Sigmoid colon (tissue), 7 donors: ENCODE data around the gene LAMB1. TPM values are rescaled to one million over a fixed set of nuclear protein-coding genes. Genes with fewer than 3 reads are reported as not detected.
"Not testable (repeated sequence)": the region's sequence is repeated elsewhere in the genome, so short reads cannot be mapped to it uniquely, and the experiment has no call there.

Source experiments
- DNase-seq: peaks from one replicate; pipeline ENCODE4 v3.0.0-alpha.2; 2019
- H3K27ac ChIP-seq, 4 donors: fragments of 200-600 bp; sonication (generic); one replicate each; pipeline ENCODE4 v1.5.1; 2016 to 2019; ENCODE audit warnings: mild to moderate bottlenecking in 1 of 4
- H3K27me3 ChIP-seq, 3 donors: fragments of 200-600 bp; sonication (generic); one replicate each; pipeline ENCODE4 v1.5.1; 2019; ENCODE audit warnings: mild to moderate bottlenecking in 1 of 3
- H3K36me3 ChIP-seq, 4 donors: fragments of 200-600 bp; sonication (generic); one replicate each; pipeline ENCODE4 v1.5.1; 2016 to 2019
- H3K4me1 ChIP-seq, 4 donors: fragments of 200-600 bp; sonication (generic); one replicate each; pipeline ENCODE4 v1.5.1; 2017 to 2019
- H3K4me3 ChIP-seq, 4 donors: fragments of 200-600 bp; sonication (generic); one replicate each; pipeline ENCODE4 v1.5.1; 2017 to 2019; ENCODE audit warnings: mild to moderate bottlenecking in 2 of 4, moderate library complexity in 1 of 4
- H3K9me3 ChIP-seq, 4 donors: fragments of 200-600 bp in 3 of 4; sonication (generic) in 3 of 4; one replicate each; pipeline versions ENCODE4 v1.5.1 to v1.6.1; 2013 to 2019
- EP300 ChIP-seq, 4 donors: sonication (generic); formaldehyde crosslinking; IDR thresholded peaks; one replicate each; pipeline ENCODE4 v1.6.1; 2017; ENCODE audit warnings: antibody characterized with exemption in 4 of 4
- POLR2A ChIP-seq, 2 donors: fragments of 450-650 bp; IDR thresholded peaks; one replicate each; pipeline ENCODE4 v1.6.1; 2016; ENCODE audit warnings: antibody characterized with exemption in 2 of 2, mild to moderate bottlenecking in 2 of 2, moderate library complexity in 2 of 2
- POLR2AphosphoS5 ChIP-seq, 4 donors: sonication (generic); formaldehyde crosslinking; IDR thresholded peaks; one replicate each; pipeline ENCODE4 v1.6.1; 2017; ENCODE audit warnings: antibody characterized with exemption in 4 of 4
- WGBS, 2 donors: extraction: QIAGEN DNeasy Blood & Tissue Kit; methylation state at CpG; one replicate each; pipeline ENCODE4 v1.1.7; 2013; 5-methylcytosine and 5-hydroxymethylcytosine counted together
- intact Hi-C: fragments of 100-400 bp; cut with DNase I; formaldehyde crosslinking; loops from one replicate; pipeline ENCODE4 v1.15.1; 2023
- polyA plus RNA-seq, 3 donors: library from polyadenylated mRNA; stranded (reverse); fragments of 200-250 nt; gene quantifications; one replicate each; pipeline ENCODE4 v1.2.3, GENCODE V29; 2013
- total RNA-seq, 4 donors: library from RNA; depleted of rRNA; stranded (reverse); fragments of >200 nt; gene quantifications; one replicate each; pipeline ENCODE4 v1.1.0, GENCODE V29; 2016
- TF ChIP-seq, protein P1 (sequence below), 4 experiments: fragments of 450-650 bp in 3 of 4; fragments of 200-600 bp in 1 of 4; IDR thresholded peaks; one replicate each; pipeline ENCODE4 v1.5.1; 2016 to 2019; ENCODE audit warnings: antibody characterized with exemption in 4 of 4, mild to moderate bottlenecking in 3 of 4, moderate library complexity in 2 of 4
- donor health status: healthy with polysubstance abuse.
- donor health status: Bipolar disorder and iron deficiency.
- donor health status: healthy.

LAMB1 gene
- total and polyA plus RNA-seq, 7 donors = 16.9 to 246 (median 161) TPM

DNA sequence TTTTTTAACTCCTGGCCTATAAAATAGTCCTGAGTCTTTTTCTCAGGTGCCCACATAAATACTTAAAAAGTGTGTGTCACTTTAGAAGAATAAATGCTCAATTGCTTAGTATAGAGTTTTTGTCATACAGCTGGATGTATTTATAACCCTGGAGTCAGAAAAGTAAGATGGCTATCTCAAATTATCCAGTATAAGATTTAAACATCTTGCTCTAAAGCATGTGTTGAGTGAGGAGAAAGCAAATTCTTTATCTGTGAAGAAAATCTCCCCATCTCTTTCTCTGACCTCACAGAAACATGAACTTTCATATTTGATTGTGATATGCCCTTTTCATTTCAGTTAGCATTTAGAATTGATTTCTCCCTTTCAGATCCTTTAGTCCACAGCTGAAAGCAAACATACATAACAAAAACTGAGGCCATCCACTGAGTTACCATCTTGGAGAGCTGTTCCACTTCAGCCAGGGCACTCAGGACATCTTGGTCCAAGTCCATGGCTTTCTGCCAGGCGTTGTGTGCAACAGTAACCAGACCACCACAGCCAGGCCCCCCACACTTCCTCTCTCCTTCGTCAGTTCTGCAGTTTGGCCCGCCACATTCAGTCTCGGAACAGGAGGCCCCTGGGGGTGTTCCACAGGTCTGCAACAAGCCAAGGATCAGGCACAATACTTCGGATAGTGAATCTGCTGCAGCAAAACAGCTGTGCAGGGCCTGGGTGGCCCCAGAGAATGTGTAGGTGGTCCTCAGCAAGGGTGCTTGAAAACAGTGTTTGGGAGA, 71.0 kb downstream of the LAMB1 start:
- Histone ChIP-seq H3K4me3 (no peak overlapping the region), H3K9me3 (no peaks in the 10 kb centered on the region), H3K4me1 (peaks cover 0 to 65% (median 55%) of the 10 kb centered on the region in 4 donors), H3K36me3 (peaks cover 7 to 72% (median 38%) of the 10 kb centered on the region in 4 donors), H3K27me3 (no peaks in the 10 kb centered on the region), H3K27ac (peak overlapping the region; percentile 46 to 90 (median 84))
- intact Hi-C loops = no loop called here
- WGBS, 2 donors = 51 to 81% methylated on average over 5 of the region's 5 CpGs
- DNase-seq = no peak
- TF ChIP-seq POLR2AphosphoS5 (IDR thresholded peaks at IDR 0.05) = peak in 3 of 4 donors; percentile 27 to 62 (median 62)
- TF ChIP-seq, protein P1, sequence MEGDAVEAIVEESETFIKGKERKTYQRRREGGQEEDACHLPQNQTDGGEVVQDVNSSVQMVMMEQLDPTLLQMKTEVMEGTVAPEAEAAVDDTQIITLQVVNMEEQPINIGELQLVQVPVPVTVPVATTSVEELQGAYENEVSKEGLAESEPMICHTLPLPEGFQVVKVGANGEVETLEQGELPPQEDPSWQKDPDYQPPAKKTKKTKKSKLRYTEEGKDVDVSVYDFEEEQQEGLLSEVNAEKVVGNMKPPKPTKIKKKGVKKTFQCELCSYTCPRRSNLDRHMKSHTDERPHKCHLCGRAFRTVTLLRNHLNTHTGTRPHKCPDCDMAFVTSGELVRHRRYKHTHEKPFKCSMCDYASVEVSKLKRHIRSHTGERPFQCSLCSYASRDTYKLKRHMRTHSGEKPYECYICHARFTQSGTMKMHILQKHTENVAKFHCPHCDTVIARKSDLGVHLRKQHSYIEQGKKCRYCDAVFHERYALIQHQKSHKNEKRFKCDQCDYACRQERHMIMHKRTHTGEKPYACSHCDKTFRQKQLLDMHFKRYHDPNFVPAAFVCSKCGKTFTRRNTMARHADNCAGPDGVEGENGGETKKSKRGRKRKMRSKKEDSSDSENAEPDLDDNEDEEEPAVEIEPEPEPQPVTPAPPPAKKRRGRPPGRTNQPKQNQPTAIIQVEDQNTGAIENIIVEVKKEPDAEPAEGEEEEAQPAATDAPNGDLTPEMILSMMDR (IDR thresholded peaks at IDR 0.05) = no peak

DNA sequence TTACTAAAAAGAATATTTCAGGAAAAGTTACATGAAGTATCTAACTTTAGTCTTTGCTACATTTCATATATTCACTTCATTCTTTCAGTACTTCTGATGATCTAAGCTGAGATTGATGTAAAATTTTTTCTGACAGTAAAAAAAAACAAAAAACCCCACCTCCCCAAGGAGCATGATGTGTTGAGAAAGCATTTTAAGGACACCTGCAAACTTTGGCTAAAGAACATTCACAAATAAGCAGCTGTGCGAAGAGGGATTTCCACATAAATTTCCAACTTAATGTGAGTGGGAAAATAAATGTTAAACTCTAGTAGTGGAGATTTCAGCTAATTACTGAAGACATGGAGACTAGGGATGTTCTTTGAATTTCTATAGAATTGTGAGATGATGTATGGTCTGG, 76.5 kb downstream of the LAMB1 start:
- Histone ChIP-seq H3K27me3 (no peaks in the 10 kb centered on the region), H3K4me1 (peaks cover 0 to 44% (median 25%) of the 10 kb centered on the region in 4 donors), H3K9me3 (no peaks in the 10 kb centered on the region), H3K27ac (peak overlapping the region in 3 of 4 donors; percentile 27 to 72 (median 27)), H3K36me3 (peaks cover 3 to 92% (median 44%) of the 10 kb centered on the region in 4 donors), H3K4me3 (no peak overlapping the region)
- TF ChIP-seq POLR2AphosphoS5 (IDR thresholded peaks at IDR 0.05) = no peak
- TF ChIP-seq EP300 (IDR thresholded peaks at IDR 0.05) = no peak
- TF ChIP-seq POLR2A (IDR thresholded peaks at IDR 0.05) = no peak
- TF ChIP-seq, protein P1 (IDR thresholded peaks at IDR 0.05) = no peak
- WGBS, 2 donors = 90 to 97% methylated on average over 1 of the region's 1 CpG
- intact Hi-C loops = no loop called here
- no peak for DNase-seq

DNA sequence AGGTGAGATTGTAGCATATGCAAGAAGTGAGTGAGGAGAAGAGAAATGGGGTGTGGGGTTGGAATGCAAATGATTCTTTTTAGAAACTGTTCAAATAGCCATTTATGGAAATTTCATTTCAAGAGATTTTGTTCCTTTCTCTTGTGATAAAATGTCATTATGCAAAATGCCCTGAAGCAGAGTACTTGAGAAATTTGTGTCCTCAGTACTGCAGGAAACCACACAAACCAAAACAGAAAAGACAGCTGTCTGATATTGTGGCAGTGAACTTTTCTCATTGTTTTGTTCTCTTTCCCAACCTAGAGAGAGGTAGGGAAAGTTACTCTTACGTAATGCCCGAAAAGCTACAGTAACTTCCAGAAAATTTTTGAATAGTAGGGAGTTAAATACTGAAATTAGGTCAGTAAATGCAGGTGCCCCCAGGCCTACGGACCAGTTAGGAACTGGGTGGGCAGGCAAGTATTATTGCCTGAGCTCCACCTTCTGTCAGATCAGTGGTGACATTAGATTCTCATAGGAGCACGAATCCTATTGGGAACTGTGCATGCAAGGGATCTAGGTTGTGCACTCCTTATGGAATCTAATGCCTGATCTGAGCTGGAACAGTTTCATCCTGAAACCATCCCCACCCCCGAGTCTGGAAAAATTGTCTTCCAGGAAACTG, 78.0 kb downstream of the LAMB1 start:
- Histone ChIP-seq H3K4me1 (peaks cover 0 to 53% (median 32%) of the 10 kb centered on the region in 4 donors), H3K27ac (peak overlapping the region; percentile 16 to 72 (median 50)), H3K27me3 (no peaks in the 10 kb centered on the region), H3K4me3 (no peak overlapping the region), H3K9me3 (no peaks in the 10 kb centered on the region), H3K36me3 (peaks cover 3 to 77% (median 35%) of the 10 kb centered on the region in 4 donors)
- intact Hi-C loops = loop anchor here (5.0 kb wide), 1 partner anchor 77 kb away; the partner anchor contains the start of gene LAMB1
- TF ChIP-seq, protein P1 (IDR thresholded peaks at IDR 0.05) = no peak
- no peak for TF ChIP-seq POLR2AphosphoS5 (IDR thresholded peaks at IDR 0.05)
- no peak for TF ChIP-seq EP300 (IDR thresholded peaks at IDR 0.05)
- no peak for TF ChIP-seq POLR2A (IDR thresholded peaks at IDR 0.05)
- WGBS, 2 donors = 64 to 79% methylated on average over 5 of the region's 5 CpGs
- no peak for DNase-seq

DNA sequence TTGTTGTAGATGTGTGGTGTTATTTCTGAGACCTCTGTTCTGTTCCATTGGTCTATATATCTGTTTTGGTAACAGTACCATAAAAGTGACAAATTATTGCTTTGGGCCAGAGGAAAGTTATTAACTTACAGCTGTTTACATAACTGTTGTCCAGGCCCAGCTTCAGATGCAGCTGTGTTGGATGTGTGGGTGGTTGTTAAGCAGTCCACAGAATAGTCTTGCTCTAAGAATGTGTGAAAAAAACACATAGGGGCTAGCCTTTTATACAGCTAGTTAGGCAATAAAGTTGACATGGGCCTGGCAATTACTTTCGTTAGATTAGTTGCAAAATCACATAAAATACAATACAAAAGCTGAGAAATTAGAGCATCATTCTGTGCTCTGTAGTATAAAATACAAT, 80.1 kb downstream of the LAMB1 start:
- no peak for TF ChIP-seq POLR2A (IDR thresholded peaks at IDR 0.05)
- peak in 3 of 4 donors; percentile 22 to 43 (median 31) for TF ChIP-seq POLR2AphosphoS5 (IDR thresholded peaks at IDR 0.05)
- Histone ChIP-seq H3K36me3 (peaks cover 6 to 74% (median 24%) of the 10 kb centered on the region in 4 donors), H3K27ac (peak overlapping the region in 3 of 4 donors; percentile 63 to 72 (median 71)), H3K9me3 (no peaks in the 10 kb centered on the region), H3K27me3 (no peaks in the 10 kb centered on the region), H3K4me1 (peaks cover 0 to 69% (median 32%) of the 10 kb centered on the region in 4 donors), H3K4me3 (no peak overlapping the region)
- WGBS, 2 donors = 41 to 49% methylated on average over 1 of the region's 1 CpG
- DNase-seq = no peak
- intact Hi-C loops = loop anchor here (5.0 kb wide), 1 partner anchor 79 kb away; the partner anchor contains the start of gene LAMB1

- Histone ChIP-seq H3K4me1 (peaks cover 0 to 64% (median 32%) of the 10 kb centered on the region in 4 donors), H3K27ac (peak overlapping the region in 1 of 4 donors; percentile 69), H3K36me3 (peaks cover 10 to 74% (median 21%) of the 10 kb centered on the region in 4 donors)
- intact Hi-C loops = loop anchor here (5.0 kb wide), 1 partner anchor 80 kb away; the partner anchor contains the start of gene LAMB1
- H3K9me3 ChIP-seq, H3K4me3 ChIP-seq, DNase-seq, H3K27me3 ChIP-seq: not testable (repeated sequence)
- 68 to 73% methylated on average over 2 of the region's 2 CpGs for WGBS, 2 donors
Measured at GRCh38 chr7:107921826-107922225, 81.1 kb downstream of the LAMB1 start.
